CD4-positive, alpha-beta T cell (primary cell): ENCODE results near the gene TFG. TPM values are rescaled to one million over a fixed set of nuclear protein-coding genes. Genes with fewer than 3 reads are reported as not detected.

Source experiments
- ATAC-seq: fragments of 200-7000 bp; cut with Tn5 transposase; one replicate; pipeline ENCODE4 v1.10.0; 2022; ENCODE audit warnings: mild to moderate bottlenecking; ENCODE audit not compliant: poor library complexity
- CTCF ChIA-PET: fragments of 350-600 bp; sonication (Branson Sonifier 250); formaldehyde crosslinking; loops from one replicate; lab custom pipeline; 2021; ENCODE audit warnings: antibody characterized with exemption, inconsistent platforms; lab: Charles Lee
- POLR2A ChIA-PET: fragments of 350-600 bp; sonication (Branson Sonifier 250); formaldehyde crosslinking; loops from one replicate; lab custom pipeline; 2021; ENCODE audit warnings: antibody characterized with exemption, inconsistent platforms; lab: Charles Lee
- DNase-seq, 14 experiments: peaks; one replicate each; pipeline ENCODE4 v3.0.0-alpha.2; 2013 to 2020; ENCODE audit warnings: mixed read lengths in 2 of 14
- H3K27ac ChIP-seq, 2 donors: one replicate each; pipeline versions ENCODE4 v1.5.1 to v1.7.0; 2013; ENCODE audit warnings: low read length in 2 of 2, low read depth in 1 of 2, mild to moderate bottlenecking in 1 of 2
- H3K27me3 ChIP-seq, 2 experiments: 1 replicate in 1 of 2; 2 replicates in 1 of 2; pipeline versions ENCODE4 v1.6.1 to v1.7.0; 2013; ENCODE audit warnings: low read length in 2 of 2, control low read depth in 1 of 2, mild to moderate bottlenecking in 1 of 2, moderate library complexity in 1 of 2; ENCODE audit not compliant: insufficient read depth in 2 of 2, control insufficient read depth in 1 of 2
- H3K36me3 ChIP-seq: one replicate; pipeline ENCODE4 v1.6.1; 2013; ENCODE audit warnings: low read length, control low read depth; ENCODE audit not compliant: insufficient read depth
- H3K4me1 ChIP-seq: one replicate; pipeline ENCODE4 v1.6.1; 2013; ENCODE audit warnings: low read length, control low read depth; ENCODE audit not compliant: insufficient read depth
- H3K4me3 ChIP-seq: one replicate; pipeline ENCODE4 v1.5.1; 2013; ENCODE audit warnings: mild to moderate bottlenecking, low read length, moderate library complexity
- H3K9me3 ChIP-seq, 2 experiments: 1 replicate in 1 of 2; 2 replicates in 1 of 2; pipeline versions ENCODE4 v1.6.1 to v1.7.0; 2013; ENCODE audit warnings: low read length in 2 of 2, mild to moderate bottlenecking in 2 of 2, control low read depth in 1 of 2, moderate library complexity in 1 of 2; ENCODE audit not compliant: control insufficient read depth in 1 of 2, insufficient read depth in 1 of 2
- H3K27ac Mint-ChIP-seq: one replicate; pipeline ENCODE4 v1.8.0; 2020; ENCODE audit warnings: mixed read lengths
- H3K27me3 Mint-ChIP-seq: one replicate; pipeline ENCODE4 v1.8.0; 2021; ENCODE audit warnings: mixed read lengths
- H3K36me3 Mint-ChIP-seq: one replicate; pipeline ENCODE4 v1.8.0; 2021; ENCODE audit warnings: low read depth, mixed read lengths
- H3K4me1 Mint-ChIP-seq: one replicate; pipeline ENCODE4 v1.8.0; 2021; ENCODE audit warnings: low read depth, mixed read lengths
- H3K4me3 Mint-ChIP-seq: one replicate; pipeline ENCODE4 v1.8.0; 2020; ENCODE audit warnings: mild to moderate bottlenecking, mixed read lengths
- H3K9me3 Mint-ChIP-seq: one replicate; pipeline ENCODE4 v1.8.0; 2020; ENCODE audit warnings: mixed read lengths
- intact Hi-C, 2 experiments: fragments of 100-400 bp; cut with DNase I in 1 of 2; cut with micrococcal nuclease in 1 of 2; formaldehyde crosslinking; loops; one replicate each; pipeline versions ENCODE4 v1.15.1 to v1.9.0; 2023 to 2025; cut with DNase I, micrococcal nuclease
- total RNA-seq, 174 experiments: library from RNA in 2 of 174; stranded (reverse) in 2 of 174; gene quantifications; one replicate each; pipeline ENCODE4 v1.2.3 and lab custom pipeline; 2021 to 2026
- TF ChIP-seq, protein P1 (sequence below): fragments of 200-600 bp; IDR thresholded peaks from one replicate; pipeline ENCODE4 v1.8.0; 2022; ENCODE audit warnings: antibody characterized with exemption, mild to moderate bottlenecking

The TFG gene
- total RNA-seq, 2 experiments from 2014 or later = 56.5 to 58.8 TPM

DNA sequence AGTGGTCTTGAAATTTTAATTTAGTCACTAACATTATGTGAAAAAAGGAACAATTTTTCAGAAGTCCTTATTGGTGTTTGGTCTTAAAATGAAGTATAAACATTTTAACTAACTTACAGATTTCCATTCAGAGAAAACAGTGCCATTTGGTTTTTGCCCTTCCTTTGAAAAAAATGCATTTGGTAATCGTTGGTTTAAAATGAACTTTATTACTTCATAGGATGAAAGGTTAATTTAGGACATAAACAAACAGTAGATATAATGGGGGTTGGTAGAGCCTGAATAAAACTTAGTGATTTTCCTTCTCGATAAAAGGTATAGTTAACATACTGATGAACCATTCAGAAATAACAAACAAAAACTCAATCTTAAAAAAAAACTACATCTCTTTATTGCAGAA lies 39.7 kb downstream of the TFG start:
- no peak overlapping the region for H3K27ac ChIP-seq
- no peaks in the 10 kb centered on the region for H3K4me1 ChIP-seq
- POLR2A ChIA-PET = no interaction called here
- DNase-seq (no peak), ATAC-seq (no peak)
- H3K9me3 ChIP-seq = no peaks in the 10 kb centered on the region
- intact Hi-C loops = loop anchor here in 1 of 2 experiments (10.0 kb wide), 1 partner anchor 626 kb away; no protein-coding TSS in a partner anchor
- CTCF ChIA-PET = no interaction called here
- H3K27me3 ChIP-seq = no peaks in the 10 kb centered on the region
- H3K4me3 ChIP-seq = no peak overlapping the region
- Mint-ChIP-seq H3K27ac (no peak overlapping the region), H3K36me3 (peaks cover 87% of the 10 kb centered on the region), H3K27me3 (no peaks in the 10 kb centered on the region), H3K4me1 (no peaks in the 10 kb centered on the region), H3K9me3 (no peaks in the 10 kb centered on the region), H3K4me3 (no peak overlapping the region)
- TF ChIP-seq, protein P1, sequence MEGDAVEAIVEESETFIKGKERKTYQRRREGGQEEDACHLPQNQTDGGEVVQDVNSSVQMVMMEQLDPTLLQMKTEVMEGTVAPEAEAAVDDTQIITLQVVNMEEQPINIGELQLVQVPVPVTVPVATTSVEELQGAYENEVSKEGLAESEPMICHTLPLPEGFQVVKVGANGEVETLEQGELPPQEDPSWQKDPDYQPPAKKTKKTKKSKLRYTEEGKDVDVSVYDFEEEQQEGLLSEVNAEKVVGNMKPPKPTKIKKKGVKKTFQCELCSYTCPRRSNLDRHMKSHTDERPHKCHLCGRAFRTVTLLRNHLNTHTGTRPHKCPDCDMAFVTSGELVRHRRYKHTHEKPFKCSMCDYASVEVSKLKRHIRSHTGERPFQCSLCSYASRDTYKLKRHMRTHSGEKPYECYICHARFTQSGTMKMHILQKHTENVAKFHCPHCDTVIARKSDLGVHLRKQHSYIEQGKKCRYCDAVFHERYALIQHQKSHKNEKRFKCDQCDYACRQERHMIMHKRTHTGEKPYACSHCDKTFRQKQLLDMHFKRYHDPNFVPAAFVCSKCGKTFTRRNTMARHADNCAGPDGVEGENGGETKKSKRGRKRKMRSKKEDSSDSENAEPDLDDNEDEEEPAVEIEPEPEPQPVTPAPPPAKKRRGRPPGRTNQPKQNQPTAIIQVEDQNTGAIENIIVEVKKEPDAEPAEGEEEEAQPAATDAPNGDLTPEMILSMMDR = no peak
- H3K36me3 ChIP-seq = peaks cover 66% of the 10 kb centered on the region

DNA sequence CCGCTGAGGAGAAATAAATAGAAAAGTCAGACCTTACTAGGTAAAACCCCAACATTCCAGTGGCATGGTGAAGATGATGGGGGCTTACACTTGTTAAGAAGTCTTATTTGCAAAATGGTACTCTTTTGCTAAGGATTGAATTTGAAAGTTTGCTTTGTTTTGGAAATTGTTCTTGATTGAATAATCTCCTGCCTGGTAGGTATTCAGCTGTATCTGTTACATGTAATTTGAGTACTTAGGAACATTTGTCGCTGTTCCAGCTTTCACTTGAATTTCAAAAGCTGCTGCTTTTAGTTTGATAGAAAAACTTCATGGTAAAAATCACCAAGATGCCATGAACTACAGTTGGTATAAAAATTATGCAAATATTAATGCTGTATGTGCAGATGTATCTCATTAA lies 44.6 kb downstream of the TFG start:
- no peaks in the 10 kb centered on the region for H3K4me1 Mint-ChIP-seq
- Histone ChIP-seq H3K4me1 (no peaks in the 10 kb centered on the region), H3K9me3 (no peaks in the 10 kb centered on the region), H3K4me3 (no peak overlapping the region), H3K36me3 (peaks cover 18% of the 10 kb centered on the region), H3K27me3 (no peaks in the 10 kb centered on the region), H3K27ac (no peak overlapping the region)
- H3K9me3 Mint-ChIP-seq = no peaks in the 10 kb centered on the region
- TF ChIP-seq, protein P1 = no peak
- no peak for ATAC-seq
- H3K27me3 Mint-ChIP-seq = no peaks in the 10 kb centered on the region
- ChIA-PET CTCF (no interaction called here), POLR2A (no interaction called here)
- peaks cover 43% of the 10 kb centered on the region for H3K36me3 Mint-ChIP-seq
- intact Hi-C loops = no loop called here
- no peak overlapping the region for H3K27ac Mint-ChIP-seq
- H3K4me3 Mint-ChIP-seq = no peak overlapping the region
- no peak for DNase-seq

DNA sequence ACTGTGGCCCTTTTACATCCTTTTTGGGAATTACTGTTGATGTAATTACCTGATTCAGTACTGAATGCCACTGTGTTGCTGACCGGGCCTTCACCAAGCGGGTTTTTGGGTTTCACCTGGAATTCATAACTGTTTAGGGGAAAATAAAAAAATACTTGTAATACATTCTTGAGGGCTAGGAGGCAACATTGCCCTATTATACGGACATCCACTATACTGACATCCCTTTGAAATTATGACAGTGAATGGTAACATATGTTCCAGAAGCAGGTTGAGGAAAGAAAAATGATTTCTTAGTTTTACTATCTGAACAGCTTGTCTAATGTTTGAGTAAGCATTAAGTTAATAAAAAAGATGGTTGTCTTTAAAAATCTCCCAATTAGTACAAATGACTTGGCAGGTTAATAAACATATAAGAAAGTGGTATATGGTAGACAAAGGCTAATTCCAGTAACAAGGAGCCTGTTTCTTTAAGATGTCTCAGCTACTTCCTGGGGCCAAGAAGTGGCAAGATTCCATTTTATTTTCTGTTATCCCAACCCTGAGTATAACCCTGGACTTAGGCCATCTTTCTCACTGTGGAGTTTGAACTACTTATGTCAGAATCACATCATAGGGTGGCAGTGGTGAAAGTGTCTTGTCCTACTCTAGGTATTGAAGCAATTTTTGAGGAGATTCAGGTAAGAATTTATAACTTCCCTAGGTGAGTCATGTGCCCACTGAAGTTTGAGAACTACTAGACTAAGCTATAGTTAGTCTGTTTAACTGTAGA lies 45.5 kb downstream of the TFG start:
- no peak overlapping the region for H3K4me3 ChIP-seq
- CTCF ChIA-PET = no interaction called here

More for the DNA sequence above, 45.5 kb downstream of the TFG start:
- intact Hi-C loops = no loop called here
- Histone ChIP-seq H3K27ac (no peak overlapping the region), H3K9me3 (no peaks in the 10 kb centered on the region), H3K27me3 (no peaks in the 10 kb centered on the region), H3K36me3 (peaks cover 10% of the 10 kb centered on the region), H3K4me1 (no peaks in the 10 kb centered on the region)
- H3K4me1 Mint-ChIP-seq = no peaks in the 10 kb centered on the region
- no peak overlapping the region for H3K27ac Mint-ChIP-seq
- no peak for DNase-seq
- no peaks in the 10 kb centered on the region for H3K27me3 Mint-ChIP-seq
- no peak for ATAC-seq
- H3K9me3 Mint-ChIP-seq = no peaks in the 10 kb centered on the region
- TF ChIP-seq, protein P1 = no peak
- POLR2A ChIA-PET = no interaction called here
- H3K36me3 Mint-ChIP-seq = peaks cover 34% of the 10 kb centered on the region
- H3K4me3 Mint-ChIP-seq = no peak overlapping the region
